T-helper 2 cell treated with Interferon-gamma antibody and Interleukin-4, amounts not matched to agents 5 μg/mL and 100 μg/mL, for 36 hours (primary cell): ENCODE results near the gene IMPG1.

Experiments
- DNase-seq: peaks from one replicate; pipeline ENCODE4 v3.0.0; 2021; ENCODE audit warnings: low spot score
- H3K27ac Mint-ChIP-seq: one replicate; pipeline ENCODE4 v1.8.0; 2021; ENCODE audit warnings: mild to moderate bottlenecking, mixed read lengths
- H3K27me3 Mint-ChIP-seq: one replicate; pipeline ENCODE4 v1.8.0; 2021; ENCODE audit warnings: low read depth, mixed read lengths
- H3K36me3 Mint-ChIP-seq: one replicate; pipeline ENCODE4 v1.8.0; 2021; ENCODE audit warnings: low read depth, mixed read lengths
- H3K4me1 Mint-ChIP-seq: one replicate; pipeline ENCODE4 v1.8.0; 2021; ENCODE audit warnings: low read depth, mixed read lengths
- H3K4me3 Mint-ChIP-seq: one replicate; pipeline ENCODE4 v1.8.0; 2022; ENCODE audit warnings: mild to moderate bottlenecking, moderate library complexity, mixed read lengths
- H3K9me3 Mint-ChIP-seq: one replicate; pipeline ENCODE4 v1.8.0; 2021; ENCODE audit warnings: mixed read lengths

IMPG1 gene

DNA sequence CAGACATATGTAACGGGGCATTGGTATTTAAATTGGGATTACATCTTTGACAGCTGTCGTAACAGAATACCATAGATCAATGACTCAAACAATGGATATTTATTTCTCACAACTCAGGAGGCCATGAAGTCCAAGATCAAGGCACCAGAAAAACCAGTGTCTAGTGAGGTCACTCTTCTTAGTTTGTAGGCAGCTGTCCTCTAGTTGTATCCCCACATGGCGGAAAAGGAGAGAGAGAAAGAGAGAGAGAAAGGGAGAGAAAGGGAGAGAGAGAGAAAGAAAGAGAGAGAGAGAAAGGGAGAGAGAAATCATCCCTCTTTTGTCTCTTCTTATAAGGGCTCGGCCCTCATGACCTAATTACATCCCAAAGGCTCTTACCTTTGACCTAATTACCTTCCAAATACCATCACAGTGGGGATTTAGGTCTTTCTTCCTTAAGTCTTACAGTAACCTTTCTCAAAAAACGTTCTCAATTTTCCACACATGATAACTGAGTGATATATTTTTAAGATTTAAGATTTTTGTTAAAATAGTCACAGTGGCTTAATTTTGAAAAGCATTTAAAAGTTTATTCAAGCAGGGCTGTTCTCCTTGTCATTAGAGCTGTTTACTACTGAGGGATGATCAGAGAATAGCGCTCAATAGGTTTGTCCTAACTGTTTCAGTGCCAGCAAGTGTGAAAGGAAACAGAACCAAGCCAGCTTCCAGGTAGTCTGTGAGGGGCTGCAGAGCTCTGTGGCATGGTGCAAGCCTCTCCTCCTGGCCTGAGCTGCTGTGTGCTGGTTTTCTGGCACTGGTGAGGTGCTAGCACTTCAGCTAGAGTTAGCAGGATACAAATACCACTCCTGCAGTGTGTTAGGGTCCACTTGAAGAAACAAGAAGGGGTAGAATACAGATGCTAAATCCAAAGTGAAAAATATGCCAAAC, 79.0 kb downstream of the IMPG1 start:
- no peaks in the 10 kb centered on the region for H3K27me3 Mint-ChIP-seq
- no peaks in the 10 kb centered on the region for H3K36me3 Mint-ChIP-seq
- no peak overlapping the region for H3K4me3 Mint-ChIP-seq
- no peaks in the 10 kb centered on the region for H3K4me1 Mint-ChIP-seq
- no peak overlapping the region for H3K27ac Mint-ChIP-seq
- DNase-seq: no peak
- no peaks in the 10 kb centered on the region for H3K9me3 Mint-ChIP-seq

- DNase-seq: no peak
- no peak overlapping the region for H3K4me3 Mint-ChIP-seq
- H3K9me3 Mint-ChIP-seq: no peaks in the 10 kb centered on the region
- no peak overlapping the region for H3K27ac Mint-ChIP-seq
- no peaks in the 10 kb centered on the region for H3K4me1 Mint-ChIP-seq
- no peaks in the 10 kb centered on the region for H3K27me3 Mint-ChIP-seq
- H3K36me3 Mint-ChIP-seq: no peaks in the 10 kb centered on the region
Observed at GRCh38 chr6:75991941-75992340, 80.5 kb downstream of the IMPG1 start.

GRCh38 chr6:75986935-75987334, 85.5 kb downstream of the IMPG1 start:
- Mint-ChIP-seq H3K4me3 (no peak overlapping the region), H3K36me3 (no peaks in the 10 kb centered on the region), H3K27me3 (no peaks in the 10 kb centered on the region), H3K27ac (no peak overlapping the region), H3K4me1 (no peaks in the 10 kb centered on the region), H3K9me3 (no peaks in the 10 kb centered on the region)
- no peak for DNase-seq

DNA sequence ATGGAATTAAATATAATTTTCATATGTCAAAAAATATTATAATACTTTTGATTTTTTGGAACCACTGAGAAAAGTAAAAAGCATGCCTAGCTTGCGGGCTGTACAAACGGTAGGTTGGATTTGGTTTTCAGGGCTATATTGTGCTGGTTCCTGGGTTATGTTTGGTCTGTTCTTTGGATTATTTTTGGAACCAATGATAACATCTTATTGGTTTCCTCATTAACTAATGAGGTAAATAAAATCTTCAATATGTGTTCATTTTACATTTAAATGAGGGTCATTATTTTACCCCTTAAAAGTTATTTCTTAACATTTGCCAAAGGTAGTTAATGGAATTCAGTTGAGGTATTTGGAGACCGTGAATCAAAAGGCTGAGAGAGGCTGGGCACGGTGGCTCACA, 96.6 kb downstream of the IMPG1 start:
- Mint-ChIP-seq H3K27me3 (no peaks in the 10 kb centered on the region), H3K4me3 (no peak overlapping the region), H3K9me3 (no peaks in the 10 kb centered on the region), H3K4me1 (no peaks in the 10 kb centered on the region), H3K27ac (no peak overlapping the region), H3K36me3 (no peaks in the 10 kb centered on the region)
- no peak for DNase-seq

DNA sequence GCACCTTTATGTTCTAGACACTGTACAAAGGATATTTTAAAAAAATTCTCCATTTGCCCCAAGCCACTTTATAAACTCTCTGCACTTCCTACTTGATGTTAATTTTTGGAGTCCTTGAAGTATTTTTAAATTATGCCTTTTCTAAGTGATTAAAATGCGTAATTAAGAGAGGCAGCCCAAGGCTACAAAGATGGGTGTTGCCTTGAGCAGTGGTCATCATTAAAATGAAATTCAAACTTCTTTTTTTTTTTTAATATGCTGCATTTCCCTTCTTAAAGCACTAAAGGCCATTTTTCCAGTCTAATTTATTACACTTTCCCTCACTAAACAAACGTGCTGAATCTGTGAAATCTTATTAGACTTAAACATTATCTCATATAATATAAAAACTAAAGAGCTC, 102.4 kb downstream of the IMPG1 start:
- Mint-ChIP-seq H3K9me3 (no peaks in the 10 kb centered on the region), H3K4me1 (no peaks in the 10 kb centered on the region), H3K36me3 (no peaks in the 10 kb centered on the region), H3K27me3 (no peaks in the 10 kb centered on the region), H3K4me3 (no peak overlapping the region), H3K27ac (no peak overlapping the region)
- DNase-seq: no peak

- Mint-ChIP-seq H3K4me3 (no peak overlapping the region), H3K36me3 (no peaks in the 10 kb centered on the region), H3K27ac (no peak overlapping the region), H3K9me3 (no peaks in the 10 kb centered on the region), H3K27me3 (no peaks in the 10 kb centered on the region), H3K4me1 (no peaks in the 10 kb centered on the region)
- DNase-seq: no peak
Observed at GRCh38 chr6:75968143-75968542, 104.3 kb downstream of the IMPG1 start.

GRCh38 chr6:75963569-75963968, 108.9 kb downstream of the IMPG1 start:
- H3K9me3 Mint-ChIP-seq: no peaks in the 10 kb centered on the region
- no peaks in the 10 kb centered on the region for H3K36me3 Mint-ChIP-seq
- H3K4me3 Mint-ChIP-seq: no peak overlapping the region
- no peak for DNase-seq
- no peaks in the 10 kb centered on the region for H3K4me1 Mint-ChIP-seq
- no peak overlapping the region for H3K27ac Mint-ChIP-seq
- no peaks in the 10 kb centered on the region for H3K27me3 Mint-ChIP-seq

DNA sequence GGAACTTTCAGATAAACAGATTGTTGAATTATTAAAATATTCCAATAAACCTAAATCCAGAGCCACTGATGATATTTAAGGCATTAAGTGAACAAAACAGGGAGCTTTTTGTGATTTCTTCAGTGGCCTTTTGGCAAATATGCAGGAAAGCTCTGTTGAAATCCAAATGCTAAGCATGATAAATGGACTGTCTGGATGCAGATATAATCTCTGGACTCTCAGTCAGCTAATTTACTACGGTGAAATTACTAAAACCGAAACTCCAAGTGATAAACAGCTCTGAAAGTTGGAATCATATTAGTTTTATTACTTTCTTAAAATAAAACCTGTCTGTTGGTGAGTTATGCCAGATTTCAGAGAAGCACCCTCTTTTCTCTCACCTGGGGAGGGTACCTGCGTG, 120.3 kb downstream of the IMPG1 start:
- H3K4me1 Mint-ChIP-seq: no peaks in the 10 kb centered on the region
- H3K27me3 Mint-ChIP-seq: no peaks in the 10 kb centered on the region
- no peaks in the 10 kb centered on the region for H3K9me3 Mint-ChIP-seq
- H3K4me3 Mint-ChIP-seq: no peak overlapping the region
- no peak for DNase-seq
- H3K27ac Mint-ChIP-seq: no peak overlapping the region
- no peaks in the 10 kb centered on the region for H3K36me3 Mint-ChIP-seq

- H3K9me3 Mint-ChIP-seq: no peaks in the 10 kb centered on the region
- no peak for DNase-seq
Observed at GRCh38 chr6:75947935-75948334, 124.5 kb downstream of the IMPG1 start.

GRCh38 chr6:75946146-75946831, 126.2 kb downstream of the IMPG1 start:
- no peak for DNase-seq
- no peaks in the 10 kb centered on the region for H3K36me3 Mint-ChIP-seq
- no peaks in the 10 kb centered on the region for H3K9me3 Mint-ChIP-seq
- H3K27ac Mint-ChIP-seq: no peak overlapping the region
- H3K4me3 Mint-ChIP-seq: no peak overlapping the region
- H3K27me3 Mint-ChIP-seq: no peaks in the 10 kb centered on the region
- H3K4me1 Mint-ChIP-seq: no peaks in the 10 kb centered on the region

More at GRCh38 chr6:75947935-75948334, 124.5 kb downstream of the IMPG1 start:
- Mint-ChIP-seq H3K36me3 (no peaks in the 10 kb centered on the region), H3K27ac (no peak overlapping the region), H3K4me1 (no peaks in the 10 kb centered on the region), H3K4me3 (no peak overlapping the region), H3K27me3 (no peaks in the 10 kb centered on the region)

- no peaks in the 10 kb centered on the region for H3K4me1 Mint-ChIP-seq
- no peaks in the 10 kb centered on the region for H3K9me3 Mint-ChIP-seq
- no peaks in the 10 kb centered on the region for H3K36me3 Mint-ChIP-seq
- H3K4me3 Mint-ChIP-seq: no peak overlapping the region
- no peak for DNase-seq
- H3K27ac Mint-ChIP-seq: no peak overlapping the region
- H3K27me3 Mint-ChIP-seq: no peaks in the 10 kb centered on the region
Observed at GRCh38 chr6:75943381-75943780, 129.1 kb downstream of the IMPG1 start.

GRCh38 chr6:75941509-75941908, 131.0 kb downstream of the IMPG1 start:
- H3K4me3 Mint-ChIP-seq: no peak overlapping the region
- H3K27ac Mint-ChIP-seq: no peak overlapping the region
- no peaks in the 10 kb centered on the region for H3K4me1 Mint-ChIP-seq
- H3K36me3 Mint-ChIP-seq: no peaks in the 10 kb centered on the region
- H3K9me3 Mint-ChIP-seq: no peaks in the 10 kb centered on the region
- peaks cover 1% of the 10 kb centered on the region for H3K27me3 Mint-ChIP-seq
- DNase-seq: no peak

GRCh38 chr6:75940564-75940963, 131.9 kb downstream of the IMPG1 start:
- no peaks in the 10 kb centered on the region for H3K9me3 Mint-ChIP-seq
- no peak overlapping the region for H3K4me3 Mint-ChIP-seq
- H3K4me1 Mint-ChIP-seq: no peaks in the 10 kb centered on the region
- H3K36me3 Mint-ChIP-seq: no peaks in the 10 kb centered on the region
- peaks cover 9% of the 10 kb centered on the region for H3K27me3 Mint-ChIP-seq
- DNase-seq: no peak
- no peak overlapping the region for H3K27ac Mint-ChIP-seq

- H3K4me3 Mint-ChIP-seq: no peak overlapping the region
- no peak for DNase-seq
- H3K4me1 Mint-ChIP-seq: peaks cover 6% of the 10 kb centered on the region
- H3K9me3 Mint-ChIP-seq: no peaks in the 10 kb centered on the region
- H3K27ac Mint-ChIP-seq: no peak overlapping the region
- no peaks in the 10 kb centered on the region for H3K36me3 Mint-ChIP-seq
- peaks cover 16% of the 10 kb centered on the region for H3K27me3 Mint-ChIP-seq
Observed at GRCh38 chr6:75937846-75938245, 134.6 kb downstream of the IMPG1 start.
